Anterior cingulate cortex (tissue), 58 donors: ENCODE measurements around the gene CAPN10.
A peak's percentile ranks its signal among the peaks of the same experiment; 100 is the strongest.
"Not testable (repeated sequence)": the region's sequence is repeated elsewhere in the genome, so short reads cannot be mapped to it uniquely, and the experiment has no call there.

Source experiments
- DNase-seq, 58 donors: peaks; one replicate each; lab custom pipeline; 2025; lab: John Stamatoyannopoulos, UW

Gene CAPN10

DNA sequence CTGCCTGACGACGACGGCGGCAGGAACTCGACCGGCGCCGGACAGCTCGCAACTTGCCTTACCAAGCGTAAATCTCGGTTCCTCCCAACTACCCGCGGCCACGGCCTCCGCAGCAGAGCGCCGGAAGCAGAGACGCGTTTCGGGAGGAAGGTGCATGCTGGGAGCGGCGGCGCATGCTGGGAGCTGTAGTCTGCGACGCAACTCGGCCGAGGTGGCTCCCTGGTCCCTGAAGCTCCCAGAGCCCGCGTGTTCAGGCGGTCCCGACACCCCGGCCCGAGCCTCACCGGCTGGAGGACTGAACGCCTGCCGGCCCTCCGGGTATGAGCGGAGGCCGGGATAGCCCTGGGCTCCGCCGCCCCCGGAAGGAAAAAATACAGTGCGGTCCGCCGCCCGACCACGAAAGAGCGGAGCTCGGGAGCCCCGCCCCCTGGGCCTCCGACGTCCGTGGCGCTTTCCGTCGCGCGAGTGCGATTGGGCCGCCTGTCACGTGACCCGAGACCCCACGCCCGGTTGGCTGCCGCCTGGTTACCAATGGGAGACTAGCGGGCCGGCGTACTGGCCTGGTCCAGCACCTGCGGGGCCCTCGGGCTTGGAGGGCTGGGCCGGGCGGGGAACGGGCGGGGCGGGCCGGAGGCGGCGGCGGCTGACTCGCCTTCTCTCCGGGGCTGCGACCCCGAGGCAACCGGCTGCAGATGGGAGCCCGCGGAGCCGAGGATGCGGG is at the start of gene CAPN10:
TSS of gene CAPN10 (plus strand) at position 537 of the 721 bp plus-strand sequence. CDS start at position 715, 178 bp downstream.
- peak; percentile 78 to 100 (median 97) for DNase-seq

DNA sequence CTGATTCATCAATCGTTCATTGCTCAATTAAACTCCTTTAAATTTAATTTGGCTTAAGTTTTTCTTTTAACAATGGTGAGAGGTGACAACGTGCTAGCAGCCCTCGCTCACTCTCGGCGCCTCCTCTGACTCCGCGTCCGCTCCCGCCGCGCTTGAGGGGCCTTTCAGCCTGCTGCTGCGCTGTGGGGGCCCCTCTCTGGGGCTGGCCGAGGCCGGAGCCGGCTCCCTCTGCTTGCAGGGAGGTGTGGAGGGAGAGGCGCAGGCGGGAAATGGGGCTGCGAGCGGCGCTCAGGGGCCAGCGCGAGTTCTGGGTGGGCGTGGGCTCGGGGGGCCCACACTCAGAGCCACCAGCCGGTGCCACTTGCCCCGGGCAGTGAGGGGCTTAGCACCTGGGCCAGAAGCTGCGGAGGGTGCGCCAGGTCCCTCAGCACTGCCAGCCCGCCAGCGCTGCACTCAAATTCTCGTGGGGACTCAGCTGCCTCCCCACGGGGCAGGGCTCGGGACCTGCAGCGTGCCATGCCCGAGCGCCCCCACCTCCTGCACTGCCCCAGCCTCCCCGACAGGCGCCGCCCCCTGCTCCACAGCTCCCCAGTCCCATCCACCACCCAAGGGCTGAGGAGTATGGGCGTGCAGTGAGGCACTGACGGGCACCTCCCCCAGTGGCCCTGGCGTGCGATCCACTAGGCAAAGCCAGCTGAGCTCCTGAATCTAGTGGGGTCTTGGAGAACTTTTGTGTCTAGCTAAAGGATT is 48.3 kb upstream of the CAPN10 start:
- no peak for DNase-seq

DNA sequence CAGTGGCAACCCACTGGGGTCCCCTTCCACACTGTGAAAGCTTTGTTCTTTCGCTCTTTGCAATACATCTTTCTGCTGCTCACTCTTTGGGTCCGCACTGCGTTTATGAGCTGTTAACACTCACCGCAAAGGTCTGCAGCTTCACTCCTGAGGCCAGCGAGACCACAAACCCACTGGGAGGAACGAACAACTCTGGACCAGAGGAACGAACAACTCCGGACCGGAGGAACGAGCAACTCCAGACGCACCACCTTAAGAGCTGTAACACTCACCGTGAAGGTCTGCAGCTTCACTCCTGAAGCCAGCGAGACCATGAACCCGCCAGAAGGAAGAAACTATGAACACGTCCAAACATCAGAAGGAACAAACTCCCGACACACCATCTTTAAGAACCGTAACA is 47.4 kb upstream of the CAPN10 start:
- not testable (repeated sequence) for DNase-seq

GRCh38 chr2:240539906-240540305 is 46.6 kb upstream of the CAPN10 start:
- DNase-seq: no peak

GRCh38 chr2:240551288-240551687 is 35.2 kb upstream of the CAPN10 start:
- no peak for DNase-seq

DNA sequence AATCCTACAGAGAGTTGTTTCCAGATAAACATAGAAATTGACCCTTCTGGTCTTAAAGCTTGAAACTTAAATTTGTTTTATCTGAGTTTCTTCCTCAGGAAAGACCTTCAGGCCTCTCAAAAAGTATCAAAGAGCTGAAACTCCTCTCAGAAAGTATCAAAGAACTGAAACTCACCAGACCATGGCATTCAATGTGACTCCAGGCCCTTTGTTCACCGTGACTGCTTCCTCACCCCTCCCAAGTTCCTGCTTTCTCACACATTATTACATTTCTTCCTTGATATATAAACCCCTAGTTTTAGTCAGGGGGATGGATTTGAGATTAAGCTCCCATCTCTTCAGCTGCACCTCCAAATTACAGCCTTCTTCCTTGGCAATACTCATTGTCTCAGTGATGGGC is 34.7 kb upstream of the CAPN10 start:
- no peak for DNase-seq

- DNase-seq: no peak
These were observed 32.5 kb upstream of the CAPN10 start for GRCh38 chr2:240553956-240554480.

GRCh38 chr2:240554767-240555493 is 31.6 kb upstream of the CAPN10 start:
- no peak for DNase-seq

- DNase-seq: no peak
These were observed 30.8 kb upstream of the CAPN10 start for GRCh38 chr2:240555541-240556250.

GRCh38 chr2:240556553-240557100 is 29.9 kb upstream of the CAPN10 start:
- peak in 2 of 58 donors; percentile 23 to 33 for DNase-seq

DNA sequence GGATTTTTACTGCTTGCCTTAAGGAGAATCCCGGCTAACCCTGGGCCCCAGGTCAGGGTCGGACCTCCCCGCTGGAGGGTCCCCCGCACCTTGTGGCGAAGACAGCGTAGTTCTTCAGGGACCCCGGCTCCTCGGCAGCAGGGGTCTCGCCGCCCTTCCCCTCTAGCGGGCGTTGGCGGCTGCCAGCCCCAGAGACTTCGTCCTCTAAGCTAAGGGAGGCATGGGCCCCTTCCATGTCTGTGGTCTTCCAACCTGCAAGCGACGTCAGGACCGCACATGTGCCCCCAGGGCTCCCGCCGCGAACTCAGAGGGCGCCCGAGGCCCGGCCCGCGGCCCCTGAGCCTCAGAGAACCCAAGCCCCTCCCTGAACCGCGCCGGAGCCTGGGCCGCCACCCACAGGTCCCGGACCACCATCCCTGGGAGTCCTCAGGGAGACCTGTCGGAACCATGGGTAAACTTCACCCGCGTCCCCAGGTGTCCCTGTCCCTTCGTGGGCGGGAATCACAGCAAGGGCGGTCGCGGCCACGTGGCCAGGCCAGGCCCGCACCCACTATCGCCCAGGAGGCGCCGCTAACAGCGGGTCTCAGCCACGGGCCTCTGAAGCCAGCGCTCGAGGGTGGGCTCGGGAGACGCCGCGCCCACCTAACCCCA is 29.3 kb upstream of the CAPN10 start:
- no peak for DNase-seq

DNA sequence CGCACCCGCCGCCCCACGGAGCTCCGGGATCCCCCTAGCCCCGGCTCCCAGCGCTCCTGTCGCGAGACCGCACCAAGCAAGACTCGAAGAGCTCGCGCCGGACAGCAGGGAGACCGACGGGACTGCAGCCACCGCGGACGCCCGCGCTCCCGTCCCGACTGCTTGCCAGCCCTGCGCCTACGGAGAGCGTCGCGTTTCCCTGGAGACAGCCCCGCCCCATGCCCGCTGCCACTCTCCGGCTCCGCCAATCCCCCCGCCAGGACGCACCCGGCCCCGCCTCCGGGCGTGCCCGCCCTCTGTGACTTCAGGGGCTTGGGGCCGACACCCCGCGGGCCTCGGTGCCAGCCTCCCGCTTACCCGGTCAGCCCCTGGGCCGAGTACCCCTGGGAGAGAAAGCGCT is 28.7 kb upstream of the CAPN10 start, which contains the start of gene ANKMY1:
TSS of gene ANKMY1 (minus strand) at position 181 of the 400 bp plus-strand sequence. CDS start 653 bp downstream, outside the sequence.
- peak in 27 of 58 donors; percentile 14 to 69 (median 45) for DNase-seq

DNA sequence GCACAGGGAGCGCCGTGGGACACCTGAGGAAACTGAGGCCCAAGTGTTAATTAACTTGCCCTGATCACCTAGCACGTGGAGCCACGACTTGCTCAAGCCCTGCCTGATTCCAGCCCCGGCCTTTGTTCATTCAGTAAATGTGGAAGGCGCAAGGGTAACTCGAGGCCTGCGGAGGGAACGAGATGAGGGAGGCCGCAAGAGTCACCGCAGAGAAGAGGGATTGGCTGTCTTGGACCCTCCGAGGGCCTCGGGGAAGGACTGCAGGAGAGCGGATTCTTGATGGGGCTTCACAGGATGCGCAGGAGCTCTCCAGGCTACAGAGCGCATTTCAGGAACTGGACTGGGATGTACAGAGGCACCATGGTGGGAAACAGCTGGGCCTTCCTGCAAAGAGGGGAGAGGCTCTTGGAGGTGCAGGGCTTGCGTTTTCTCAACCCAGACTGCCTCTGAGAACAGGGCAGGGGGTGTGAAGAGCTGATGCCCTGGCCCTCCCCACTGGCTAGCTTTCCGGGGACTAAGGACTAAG is 28.2 kb upstream of the CAPN10 start:
- no peak for DNase-seq

GRCh38 chr2:240559286-240559685 is 27.2 kb upstream of the CAPN10 start:
- no peak for DNase-seq

GRCh38 chr2:240560084-240560479 is 26.5 kb upstream of the CAPN10 start, which contains the start of gene DUSP28:
TSS of gene DUSP28 (plus strand) at chr2:240560357. CDS start at chr2:240560685, 328 bp downstream.
- peak in 57 of 58 donors; percentile 42 to 95 (median 85) for DNase-seq

GRCh38 chr2:240560480-240561324 is 25.8 kb upstream of the CAPN10 start:
- DNase-seq: peak; percentile 73 to 99 (median 98)

DNA sequence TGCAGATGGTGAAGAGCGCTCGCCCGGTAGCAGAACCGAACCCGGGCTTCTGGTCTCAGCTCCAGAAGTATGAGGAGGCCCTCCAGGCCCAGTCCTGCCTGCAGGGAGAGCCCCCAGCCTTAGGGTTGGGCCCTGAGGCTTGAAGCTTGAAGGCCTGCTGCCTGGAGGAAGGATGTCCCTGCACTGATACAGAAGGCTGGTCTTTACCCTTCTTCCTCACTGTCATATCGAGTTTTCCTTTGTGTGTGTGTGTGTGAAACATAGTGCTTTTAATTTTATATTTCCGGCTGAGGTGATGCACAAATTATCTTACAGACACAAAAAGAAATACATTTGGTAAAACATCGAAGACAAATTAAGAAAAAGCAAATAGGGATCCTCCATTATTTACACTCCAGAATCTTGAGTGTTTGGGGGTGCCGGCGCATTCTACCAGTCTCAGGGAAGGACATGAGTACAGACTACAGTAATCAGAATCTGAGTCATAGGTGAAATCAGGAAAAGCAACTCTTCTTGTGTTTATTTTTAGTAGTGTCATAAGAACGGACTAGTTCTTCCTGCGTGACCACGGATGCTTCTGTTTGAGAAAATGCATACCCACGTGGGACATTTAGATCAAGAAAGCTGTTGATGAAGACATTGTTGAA is 25.1 kb upstream of the CAPN10 start:
- no peak for DNase-seq
